DMS53 treated with DMSO at 0.1 percent for 48 hours (cell line): Measurements from ENCODE around the gene RASGRP4.
"Not testable (repeated sequence)": the region's sequence is repeated elsewhere in the genome, so short reads cannot be mapped to it uniquely, and the experiment has no call there.

Source experiments
- DNase-seq: peaks from one replicate; lab custom pipeline; 2025; ENCODE audit not compliant: unreplicated experiment; lab: John Stamatoyannopoulos, UW

RASGRP4 gene

DNA sequence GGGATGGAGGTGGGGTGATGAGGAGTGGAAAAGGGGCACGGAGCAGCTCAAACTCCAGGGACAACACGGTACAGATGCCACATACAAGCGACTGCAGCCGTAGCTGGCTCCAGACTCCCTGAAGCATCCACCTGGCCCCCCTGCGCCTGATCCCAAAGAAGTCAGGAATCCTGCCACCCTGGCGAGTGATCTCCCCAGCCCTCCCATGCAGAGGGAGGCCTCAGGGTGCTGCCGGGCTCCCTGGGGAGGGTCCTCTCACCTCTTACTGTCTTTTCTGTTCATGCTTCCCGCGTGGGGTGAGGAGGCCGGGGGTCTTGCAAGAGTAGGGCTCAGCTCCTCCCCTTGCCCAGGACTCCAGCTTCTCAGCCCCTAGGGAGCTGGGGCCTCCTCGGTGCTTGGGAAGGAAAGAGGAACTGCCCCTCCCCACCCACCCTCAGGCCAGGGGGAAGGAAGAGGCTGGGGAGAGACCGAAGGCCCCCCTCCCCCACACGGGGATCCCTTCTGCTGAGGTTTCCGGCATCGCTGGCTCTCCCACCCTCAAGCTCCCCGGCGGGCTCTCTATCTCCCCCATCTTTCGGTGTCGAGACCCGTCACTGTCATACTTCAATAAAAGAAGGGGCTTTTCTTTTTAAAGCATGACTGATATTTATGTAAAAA, at the start of gene RASGRP4:
TSS of gene RASGRP4 (minus strand) at position 410 of the 657 bp plus-strand sequence. CDS start at position 282, 128 bp downstream.
- no peak for DNase-seq

GRCh38 chr19:38475176-38475575, 49.2 kb upstream of the RASGRP4 start:
- DNase-seq: no peak

GRCh38 chr19:38473201-38473600, 47.2 kb upstream of the RASGRP4 start:
- DNase-seq: no peak

DNA sequence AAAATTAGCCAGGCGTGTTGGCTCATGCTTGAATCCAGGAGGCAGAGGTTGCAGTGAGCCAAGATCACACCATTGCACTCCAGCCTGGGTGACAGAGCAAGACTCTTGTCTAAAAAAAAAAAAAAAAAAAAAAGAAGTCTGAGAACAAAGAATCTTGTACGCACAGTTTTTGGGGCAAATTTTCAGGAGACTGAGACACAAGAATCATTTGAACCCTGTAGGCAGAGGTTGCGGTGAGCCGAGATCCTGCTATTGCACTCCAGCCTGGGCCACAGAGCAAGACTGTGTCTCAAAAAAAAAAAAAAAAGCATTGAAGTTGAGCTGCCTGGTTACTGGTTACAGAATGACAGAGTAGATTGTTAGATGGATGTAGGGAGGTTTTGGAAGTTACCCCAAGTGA, 46.7 kb upstream of the RASGRP4 start:
- DNase-seq: not testable (repeated sequence)

GRCh38 chr19:38470788-38471480, 44.9 kb upstream of the RASGRP4 start:
- no peak for DNase-seq

GRCh38 chr19:38469151-38469550, 43.1 kb upstream of the RASGRP4 start:
- DNase-seq: no peak

DNA sequence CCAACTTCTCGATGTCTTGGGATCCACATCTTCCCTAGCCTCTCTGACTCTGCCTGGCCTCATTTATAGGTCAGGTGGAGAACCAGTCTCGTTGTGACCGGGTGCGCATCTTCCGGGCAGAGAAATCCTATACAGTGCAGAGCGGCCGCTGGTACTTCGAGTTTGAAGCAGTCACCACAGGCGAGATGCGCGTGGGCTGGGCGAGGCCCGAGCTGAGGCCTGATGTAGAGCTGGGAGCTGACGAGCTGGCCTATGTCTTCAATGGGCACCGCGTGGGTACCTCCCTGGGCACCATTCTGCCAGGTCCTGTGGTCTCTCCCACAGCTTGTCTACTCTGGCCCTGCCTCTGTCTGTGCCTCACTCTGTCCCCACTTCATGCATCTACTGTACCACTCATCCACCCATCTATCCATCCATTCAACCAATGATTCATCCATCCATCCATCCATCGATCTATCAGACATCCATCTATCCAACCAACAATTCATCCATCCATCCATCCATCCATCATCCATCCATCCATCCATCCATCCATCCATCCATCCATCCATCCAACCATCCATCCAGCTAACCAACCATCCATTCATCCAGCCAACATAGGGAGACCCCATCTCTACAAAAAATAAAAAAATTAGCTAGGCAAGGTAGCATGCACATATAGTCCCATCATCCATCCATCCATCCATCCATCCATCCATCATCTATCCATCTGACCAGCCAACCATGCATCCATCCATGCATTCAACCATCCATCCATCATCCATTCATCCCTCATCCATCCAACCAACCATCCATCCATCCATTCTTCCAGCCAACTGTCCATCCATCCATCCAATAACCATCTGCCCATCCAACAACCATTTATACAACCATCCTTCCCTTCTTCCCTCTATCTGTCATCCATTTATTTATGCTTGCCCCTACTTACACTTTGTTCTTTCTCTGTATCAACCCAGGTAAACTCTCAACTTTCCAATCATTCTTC, 41.8 kb upstream of the RASGRP4 start:
- DNase-seq: no peak

- no peak for DNase-seq
Measured at GRCh38 chr19:38466050-38466449, 40.0 kb upstream of the RASGRP4 start.

DNA sequence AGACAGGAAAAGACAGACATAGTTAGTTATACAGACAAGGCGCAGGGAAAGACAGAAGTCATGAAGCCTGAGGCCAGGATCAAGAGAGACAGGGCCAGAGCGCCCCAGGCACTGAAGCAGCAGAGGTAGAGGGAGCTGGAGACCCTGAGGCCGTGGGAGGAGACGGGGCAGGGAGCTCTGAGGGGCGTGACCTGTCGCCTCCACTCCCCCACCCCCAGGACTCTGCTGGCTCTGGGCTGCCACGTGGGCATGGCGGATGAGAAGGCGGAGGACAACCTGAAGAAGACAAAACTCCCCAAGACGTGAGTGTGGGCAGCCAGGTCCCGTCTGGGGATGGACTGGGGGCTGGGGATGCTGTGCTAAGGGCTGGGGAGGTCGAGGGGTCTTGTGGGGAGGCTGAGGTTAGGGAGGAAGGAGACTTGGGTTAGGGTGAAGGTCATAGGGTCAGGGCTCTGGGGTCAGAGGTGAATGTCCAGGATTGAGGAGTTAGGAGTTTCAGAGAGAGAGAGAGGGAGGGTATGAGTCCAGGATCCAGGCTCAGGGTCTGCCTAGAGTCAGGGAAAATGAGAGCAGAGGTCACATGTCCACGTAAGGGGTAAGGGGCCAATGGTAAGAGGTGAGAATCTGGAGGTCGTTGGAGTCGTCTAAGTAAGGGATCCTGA, 38.5 kb upstream of the RASGRP4 start:
- no peak for DNase-seq

DNA sequence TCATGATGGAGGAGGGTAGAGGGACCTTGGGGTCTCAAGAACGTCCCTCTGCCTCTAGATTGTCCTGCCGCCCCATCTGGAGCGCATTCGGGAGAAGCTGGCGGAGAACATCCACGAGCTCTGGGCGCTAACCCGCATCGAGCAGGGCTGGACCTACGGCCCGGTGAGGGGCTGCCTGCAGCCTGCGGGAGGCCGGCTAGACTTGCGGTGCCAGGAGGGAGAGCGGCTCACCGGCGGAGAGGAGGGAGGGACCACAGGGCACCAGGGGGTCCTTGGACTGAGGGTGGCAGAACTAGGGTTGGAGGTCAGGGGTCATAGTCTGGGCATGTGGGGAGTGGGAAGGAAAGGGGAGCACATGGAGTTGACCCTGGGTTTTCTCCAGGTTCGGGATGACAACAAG, 37.3 kb upstream of the RASGRP4 start:
- no peak for DNase-seq

- DNase-seq: no peak
Measured at GRCh38 chr19:38458991-38459390, 33.0 kb upstream of the RASGRP4 start.

DNA sequence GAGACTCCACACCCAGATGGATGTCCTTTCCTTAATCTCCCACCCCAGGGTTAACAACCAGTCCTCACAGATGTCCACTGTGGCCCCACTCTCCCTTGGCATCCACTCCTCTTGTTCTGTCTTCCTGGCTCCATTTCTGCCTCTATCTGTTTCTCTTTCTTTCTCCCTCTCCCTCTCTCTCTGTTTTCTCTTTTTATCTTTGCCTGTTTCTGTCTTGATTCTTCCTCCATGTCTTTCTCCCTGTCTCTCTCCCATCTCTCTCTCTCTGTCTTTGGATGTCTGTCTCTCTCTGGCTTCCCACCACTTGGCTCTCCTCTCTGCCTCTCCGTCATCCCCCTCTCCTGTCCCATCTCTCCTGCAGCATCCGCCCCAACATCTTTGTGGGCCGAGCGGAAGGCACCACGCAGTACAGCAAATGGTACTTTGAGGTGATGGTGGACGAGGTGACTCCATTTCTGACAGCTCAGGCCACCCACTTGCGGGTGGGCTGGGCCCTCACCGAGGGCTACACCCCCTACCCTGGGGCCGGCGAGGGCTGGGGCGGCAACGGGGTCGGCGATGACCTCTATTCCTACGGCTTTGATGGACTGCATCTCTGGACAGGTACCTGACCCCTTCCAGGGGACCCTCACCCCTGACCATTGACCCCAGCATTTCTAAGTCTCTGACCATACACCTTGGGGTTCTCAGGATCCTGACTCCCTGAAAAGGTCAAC, 31.8 kb upstream of the RASGRP4 start:
- DNase-seq: no peak

- no peak for DNase-seq
Measured at GRCh38 chr19:38457202-38457601, 31.2 kb upstream of the RASGRP4 start.

GRCh38 chr19:38455031-38455430, 29.0 kb upstream of the RASGRP4 start:
- DNase-seq: no peak

DNA sequence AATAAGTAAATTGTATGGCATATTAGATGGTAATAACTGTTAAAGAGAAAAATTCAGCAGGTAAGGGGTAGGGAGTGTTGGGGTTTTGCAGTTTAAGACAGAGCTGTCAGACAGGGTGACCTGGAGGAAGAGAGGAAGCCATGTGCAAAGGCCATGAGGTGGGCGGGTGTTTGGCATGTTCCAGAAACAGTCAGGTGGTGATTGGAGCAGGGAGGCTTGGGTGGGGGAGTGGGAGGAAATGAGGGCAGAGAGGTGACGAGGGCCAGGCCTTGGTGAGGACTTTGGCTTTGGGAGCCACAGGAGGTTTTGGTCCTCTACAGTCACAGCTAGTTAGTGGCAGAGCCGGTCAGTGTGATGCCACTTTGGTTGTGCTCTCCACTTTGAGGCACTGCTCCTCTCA, 27.6 kb upstream of the RASGRP4 start:
- no peak for DNase-seq

GRCh38 chr19:38452430-38453366, 26.7 kb upstream of the RASGRP4 start:
- no peak for DNase-seq

- no peak for DNase-seq
Measured at GRCh38 chr19:38451629-38452028, 25.6 kb upstream of the RASGRP4 start.

DNA sequence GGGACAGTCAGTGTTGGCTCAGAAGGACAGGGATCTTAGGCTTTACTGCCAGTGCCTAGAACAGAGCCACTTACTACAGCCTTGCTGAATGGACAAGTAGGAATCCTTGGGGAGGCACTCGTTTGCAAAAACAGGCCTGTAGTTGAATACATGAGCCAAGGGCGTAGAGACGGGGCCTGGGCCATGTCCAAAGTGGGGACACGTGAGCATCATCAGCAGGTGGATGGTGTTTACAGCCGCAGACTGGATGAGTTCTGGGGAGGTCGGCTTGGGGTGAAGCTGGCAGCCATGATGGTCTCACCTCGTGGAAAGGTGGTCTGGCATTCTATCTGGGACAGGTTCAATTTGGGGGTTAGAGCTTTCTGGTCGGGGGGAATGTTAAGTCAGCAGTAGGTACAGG, 25.0 kb upstream of the RASGRP4 start:
- no peak for DNase-seq

- no peak for DNase-seq
Measured at GRCh38 chr19:38449518-38449917, 23.5 kb upstream of the RASGRP4 start.
